Epithelial cell of proximal tubule (primary cell): ENCODE measurements around the gene COL2A1. TPM values are rescaled to one million over a fixed set of nuclear protein-coding genes. Genes with fewer than 3 reads are reported as not detected.

ENCODE experiments used
- DNase-seq: peaks from one replicate; pipeline ENCODE4 v3.0.0-alpha.2; 2011; ENCODE audit warnings: low read depth
- H3K4me3 ChIP-seq: 2 replicates; pipeline ENCODE4 v1.5.1; 2011; ENCODE audit warnings: low read depth, mild to moderate bottlenecking, low read length
- CTCF ChIP-seq: conservative IDR thresholded peaks from 2 replicates; pipeline ENCODE4 v1.5.1; 2012; ENCODE audit warnings: low read depth, mild to moderate bottlenecking, low read length
- total RNA-seq: library from RNA; depleted of rRNA; stranded (reverse); fragments of >200 nt; gene quantifications from 2 replicates; pipeline ENCODE4 v1.2.3, GENCODE V29; 2015

Gene COL2A1
- total RNA-seq, 1 donor from 2014 or later: 0.69 TPM

DNA sequence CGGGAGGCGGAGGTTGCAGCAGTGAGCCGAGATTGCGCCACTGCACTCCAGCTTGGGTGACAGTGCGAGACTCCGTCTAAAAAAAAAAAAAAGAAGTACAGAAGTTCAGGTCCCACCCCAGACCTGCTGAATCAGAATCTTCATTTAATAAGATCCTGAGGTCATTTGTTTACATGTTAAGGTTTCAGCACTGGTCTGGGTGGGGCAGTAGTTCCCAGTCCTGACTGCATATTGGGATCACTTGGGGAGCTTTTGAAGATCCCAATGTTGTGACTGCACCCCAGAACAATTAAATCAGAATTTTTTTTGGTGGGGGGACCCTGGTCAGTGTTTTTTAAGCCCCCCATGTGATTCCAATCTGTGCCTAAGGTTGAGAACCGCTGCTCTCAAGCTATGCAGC, 11.7 kb upstream of the COL2A1 start:
- no peak for DNase-seq
- H3K4me3 ChIP-seq: no peak overlapping the region
- TF ChIP-seq CTCF: no peak

GRCh38 chr12:48015129-48015528, 10.9 kb upstream of the COL2A1 start:
- DNase-seq: no peak
- no peak overlapping the region for H3K4me3 ChIP-seq
- TF ChIP-seq CTCF: no peak

- H3K4me3 ChIP-seq: no peak overlapping the region
- DNase-seq: no peak
- no peak for TF ChIP-seq CTCF
Measured at GRCh38 chr12:48013287-48013686, 9.0 kb upstream of the COL2A1 start.

DNA sequence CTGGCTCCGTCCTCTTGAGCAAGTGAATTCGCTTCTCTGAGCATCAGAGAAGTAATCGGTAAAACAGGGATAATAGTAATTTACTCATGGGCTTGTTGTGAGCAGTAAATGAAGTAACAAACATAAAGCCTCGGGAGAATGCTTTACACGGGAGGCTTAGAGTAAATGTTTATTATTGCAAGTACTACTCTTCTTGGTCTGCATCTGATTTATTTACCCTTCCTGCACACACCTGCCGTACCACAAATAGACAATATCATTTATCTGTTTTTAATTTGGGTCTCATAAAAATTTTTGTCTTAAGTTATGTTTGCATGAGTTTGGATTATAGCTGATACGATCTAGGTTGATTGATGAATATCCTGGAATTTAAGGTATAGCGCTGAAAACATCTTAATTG, 7.8 kb upstream of the COL2A1 start:
- DNase-seq: no peak
- no peak for TF ChIP-seq CTCF
- no peak overlapping the region for H3K4me3 ChIP-seq

DNA sequence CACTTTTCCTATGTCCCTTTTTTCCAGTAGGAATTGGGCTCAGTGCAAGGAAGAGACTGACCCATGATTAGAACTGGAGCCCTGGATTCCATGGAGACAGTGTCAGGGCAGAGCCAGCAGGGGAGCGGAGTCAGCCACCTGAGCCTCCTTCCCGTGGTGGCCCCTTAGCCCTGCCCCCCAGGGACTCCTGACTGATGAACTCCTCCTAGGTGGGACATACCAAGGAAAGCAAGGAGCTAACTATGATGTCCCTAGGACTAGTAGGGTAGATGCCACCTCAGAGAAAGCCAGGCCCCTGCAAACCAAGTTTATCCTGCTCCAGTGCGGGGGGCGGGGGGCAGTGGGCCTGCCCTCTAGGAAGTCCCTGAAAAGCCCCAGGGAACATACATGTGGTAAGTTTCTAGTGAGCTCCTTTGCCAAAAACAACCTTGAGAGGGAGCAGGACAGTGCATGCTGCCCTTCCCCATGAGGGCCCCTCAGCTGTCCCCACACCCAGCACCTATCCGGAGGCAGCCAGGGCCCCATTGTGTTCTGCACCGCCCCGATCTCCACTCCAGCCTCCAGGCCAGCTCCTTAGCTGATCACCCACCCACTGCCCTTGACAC, 6.2 kb upstream of the COL2A1 start:
- TF ChIP-seq CTCF: no peak
- DNase-seq: no peak
- H3K4me3 ChIP-seq: no peak overlapping the region

GRCh38 chr12:48009471-48009870, 5.2 kb upstream of the COL2A1 start:
- no peak for TF ChIP-seq CTCF
- DNase-seq: no peak
- H3K4me3 ChIP-seq: no peak overlapping the region

GRCh38 chr12:48008950-48009349, 4.7 kb upstream of the COL2A1 start:
- DNase-seq: no peak
- no peak overlapping the region for H3K4me3 ChIP-seq
- no peak for TF ChIP-seq CTCF
